IMR-90 (cell line): ENCODE measurements around the gene SYCP3.

Experiments used
- CEBPB ChIP-seq: IDR thresholded peaks from 2 replicates; pipeline ENCODE4 v1.6.1; 2012; ENCODE audit warnings: low read depth, low read length, improper control_type of control experiment
- MAZ ChIP-seq: IDR thresholded peaks from 2 replicates; pipeline ENCODE4 v1.6.1; 2012; ENCODE audit warnings: low read depth, mild to moderate bottlenecking, low read length, improper control_type of control experiment, moderate library complexity, borderline replicate concordance
- MXI1 ChIP-seq: IDR thresholded peaks from 2 replicates; pipeline ENCODE4 v1.6.1; 2012; ENCODE audit warnings: low read depth, mild to moderate bottlenecking, low read length, moderate library complexity, borderline replicate concordance
- POLR2A ChIP-seq: IDR thresholded peaks from 2 replicates; pipeline ENCODE4 v1.6.1; 2012; ENCODE audit warnings: mild to moderate bottlenecking, low read depth, low read length
- RCOR1 ChIP-seq: IDR thresholded peaks from 2 replicates; pipeline ENCODE4 v1.6.1; 2012; ENCODE audit warnings: mild to moderate bottlenecking, low read length, improper control_type of control experiment; ENCODE audit not compliant: insufficient replicate concordance
- RFX5 ChIP-seq: IDR thresholded peaks from 2 replicates; pipeline ENCODE4 v1.8.0; 2012; ENCODE audit warnings: low read depth, mild to moderate bottlenecking, low read length, moderate library complexity
- SMC3 ChIP-seq: fragments of 150-350 bp; IDR thresholded peaks from 2 replicates; pipeline ENCODE4 v1.6.1; 2016; ENCODE audit warnings: low read depth, mild to moderate bottlenecking, antibody characterized with exemption, low read length, moderate library complexity
- TF ChIP-seq, protein P1 (sequence below): conservative IDR thresholded peaks from 2 replicates; pipeline ENCODE4 v1.5.1; 2012; ENCODE audit warnings: mild to moderate bottlenecking, low read depth, low read length, improper control_type of control experiment
- TF ChIP-seq, protein P2 (sequence below): fragments of 150-350 bp; IDR thresholded peaks from 2 replicates; pipeline ENCODE4 v1.6.1; 2017; ENCODE audit warnings: mild to moderate bottlenecking, antibody characterized with exemption, low read length, low read depth
- TF ChIP-seq, protein P3 (sequence below): fragments of 150-350 bp; IDR thresholded peaks from 2 replicates; pipeline ENCODE4 v1.6.1; 2016; ENCODE audit warnings: low read depth, mild to moderate bottlenecking, low read length, moderate library complexity, borderline replicate concordance

DNA sequence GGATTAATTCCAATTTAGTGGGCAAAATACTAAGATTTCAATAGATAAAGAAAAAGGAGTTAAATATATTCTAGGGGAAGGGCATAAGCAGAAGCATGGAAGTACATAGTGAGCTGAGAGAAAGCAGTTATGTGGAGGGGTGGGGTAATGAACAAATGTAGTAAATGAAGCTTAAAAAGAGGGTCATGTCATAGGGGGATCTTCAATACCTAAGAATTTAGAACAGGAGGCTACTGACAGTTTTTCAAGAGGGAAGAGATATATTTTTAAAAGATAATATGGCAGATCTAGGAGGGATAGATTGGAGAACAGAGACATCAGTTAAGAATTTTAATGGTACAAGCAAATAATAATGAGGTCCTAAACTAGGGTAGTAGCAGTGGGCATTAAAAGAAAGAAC lies 9.4 kb downstream of the SYCP3 start:
- TF ChIP-seq SMC3 (no peak), MAZ (no peak), POLR2A (no peak), RCOR1 (no peak), MXI1 (no peak), CEBPB (no peak), RFX5 (no peak)
- TF ChIP-seq, protein P1, sequence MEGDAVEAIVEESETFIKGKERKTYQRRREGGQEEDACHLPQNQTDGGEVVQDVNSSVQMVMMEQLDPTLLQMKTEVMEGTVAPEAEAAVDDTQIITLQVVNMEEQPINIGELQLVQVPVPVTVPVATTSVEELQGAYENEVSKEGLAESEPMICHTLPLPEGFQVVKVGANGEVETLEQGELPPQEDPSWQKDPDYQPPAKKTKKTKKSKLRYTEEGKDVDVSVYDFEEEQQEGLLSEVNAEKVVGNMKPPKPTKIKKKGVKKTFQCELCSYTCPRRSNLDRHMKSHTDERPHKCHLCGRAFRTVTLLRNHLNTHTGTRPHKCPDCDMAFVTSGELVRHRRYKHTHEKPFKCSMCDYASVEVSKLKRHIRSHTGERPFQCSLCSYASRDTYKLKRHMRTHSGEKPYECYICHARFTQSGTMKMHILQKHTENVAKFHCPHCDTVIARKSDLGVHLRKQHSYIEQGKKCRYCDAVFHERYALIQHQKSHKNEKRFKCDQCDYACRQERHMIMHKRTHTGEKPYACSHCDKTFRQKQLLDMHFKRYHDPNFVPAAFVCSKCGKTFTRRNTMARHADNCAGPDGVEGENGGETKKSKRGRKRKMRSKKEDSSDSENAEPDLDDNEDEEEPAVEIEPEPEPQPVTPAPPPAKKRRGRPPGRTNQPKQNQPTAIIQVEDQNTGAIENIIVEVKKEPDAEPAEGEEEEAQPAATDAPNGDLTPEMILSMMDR = no peak
- TF ChIP-seq, protein P2, sequence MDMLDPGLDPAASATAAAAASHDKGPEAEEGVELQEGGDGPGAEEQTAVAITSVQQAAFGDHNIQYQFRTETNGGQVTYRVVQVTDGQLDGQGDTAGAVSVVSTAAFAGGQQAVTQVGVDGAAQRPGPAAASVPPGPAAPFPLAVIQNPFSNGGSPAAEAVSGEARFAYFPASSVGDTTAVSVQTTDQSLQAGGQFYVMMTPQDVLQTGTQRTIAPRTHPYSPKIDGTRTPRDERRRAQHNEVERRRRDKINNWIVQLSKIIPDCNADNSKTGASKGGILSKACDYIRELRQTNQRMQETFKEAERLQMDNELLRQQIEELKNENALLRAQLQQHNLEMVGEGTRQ = no peak
- TF ChIP-seq, protein P3, sequence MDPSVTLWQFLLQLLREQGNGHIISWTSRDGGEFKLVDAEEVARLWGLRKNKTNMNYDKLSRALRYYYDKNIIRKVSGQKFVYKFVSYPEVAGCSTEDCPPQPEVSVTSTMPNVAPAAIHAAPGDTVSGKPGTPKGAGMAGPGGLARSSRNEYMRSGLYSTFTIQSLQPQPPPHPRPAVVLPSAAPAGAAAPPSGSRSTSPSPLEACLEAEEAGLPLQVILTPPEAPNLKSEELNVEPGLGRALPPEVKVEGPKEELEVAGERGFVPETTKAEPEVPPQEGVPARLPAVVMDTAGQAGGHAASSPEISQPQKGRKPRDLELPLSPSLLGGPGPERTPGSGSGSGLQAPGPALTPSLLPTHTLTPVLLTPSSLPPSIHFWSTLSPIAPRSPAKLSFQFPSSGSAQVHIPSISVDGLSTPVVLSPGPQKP = no peak
